Ammon's horn (tissue), 1 donor: ENCODE data around the gene METAP1D.
"Not testable (repeated sequence)": the region's sequence is repeated elsewhere in the genome, so short reads cannot be mapped to it uniquely, and the experiment has no call there.

ENCODE experiments used
- DNase-seq: peaks from one replicate; pipeline ENCODE4 v3.0.0-alpha.2; 2016; ENCODE audit warnings: low spot score

The METAP1D gene

DNA sequence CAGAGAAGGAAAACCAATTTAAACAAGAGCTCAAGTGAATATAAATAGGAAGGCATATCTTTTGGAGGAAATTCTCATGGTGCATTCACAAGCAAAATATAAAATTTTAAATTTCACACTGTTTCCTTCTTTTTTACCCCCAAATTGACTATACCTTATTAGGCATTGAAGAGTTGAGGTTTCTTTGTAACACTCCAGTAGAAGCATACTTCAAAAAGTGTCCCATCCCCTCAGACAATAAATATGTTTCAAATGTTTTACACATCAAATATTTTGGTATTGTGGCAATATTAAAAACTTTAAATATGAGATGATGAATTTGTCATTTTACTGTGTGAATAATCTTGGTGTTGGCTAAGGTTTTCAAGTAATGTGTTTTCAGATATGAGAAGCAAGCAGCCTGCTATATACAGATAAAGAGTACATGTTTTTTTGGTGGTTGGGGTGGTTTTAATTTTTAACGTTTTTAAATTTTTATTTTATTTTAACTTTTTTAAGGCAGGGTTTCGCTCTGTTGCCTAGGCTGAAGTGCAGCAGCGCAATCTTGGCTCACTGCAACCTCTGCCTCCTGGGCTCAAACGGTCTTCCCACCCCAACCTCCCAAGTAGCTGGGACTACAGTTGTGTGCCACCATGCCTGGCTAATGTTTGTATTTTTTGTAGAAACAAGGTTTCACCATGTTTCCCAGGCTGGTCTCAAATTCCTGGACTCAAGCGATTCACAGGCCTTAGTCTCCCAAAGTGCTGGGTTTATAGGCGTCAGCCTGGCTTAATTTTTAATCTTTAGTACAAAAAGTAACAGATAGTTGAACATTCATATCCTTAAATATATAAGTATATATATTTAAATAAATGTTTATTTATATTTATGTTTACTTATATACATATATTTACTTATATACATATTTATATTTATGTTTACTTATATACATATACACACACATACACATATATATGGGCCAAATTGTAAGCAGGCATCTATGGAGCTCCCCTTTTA is 49.1 kb downstream of the METAP1D start:
- no peak for DNase-seq

GRCh38 chr2:172049567-172050120 is 49.9 kb downstream of the METAP1D start:
- DNase-seq, result no peak

- DNase-seq, result no peak
Observed at GRCh38 chr2:172050479-172051125, 50.8 kb downstream of the METAP1D start.

- no peak for DNase-seq
Observed at GRCh38 chr2:172052000-172052983, 52.5 kb downstream of the METAP1D start.

- no peak for DNase-seq
Observed at GRCh38 chr2:172053486-172053885, 53.7 kb downstream of the METAP1D start.

DNA sequence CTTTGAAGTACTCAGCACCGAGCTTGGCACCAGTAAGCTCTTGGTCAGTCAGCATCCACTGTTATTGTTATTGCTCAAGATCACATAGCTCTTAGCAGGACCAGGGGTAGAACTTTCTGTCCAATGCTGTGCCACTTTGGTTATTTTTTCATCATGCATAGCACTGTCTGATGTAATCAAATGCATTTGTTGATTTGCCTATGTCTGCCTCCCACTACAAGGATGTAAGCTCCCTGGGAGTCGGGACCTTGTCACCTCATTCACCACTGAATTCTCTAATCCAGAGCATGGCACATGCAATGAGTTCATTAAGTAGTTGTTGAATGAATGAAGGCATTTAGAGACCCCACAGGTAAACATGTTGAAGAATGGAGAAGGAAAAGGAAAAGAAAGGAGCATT is 56.5 kb downstream of the METAP1D start:
- DNase-seq, result no peak

- no peak for DNase-seq
Observed at GRCh38 chr2:172058660-172059059, 58.9 kb downstream of the METAP1D start.

DNA sequence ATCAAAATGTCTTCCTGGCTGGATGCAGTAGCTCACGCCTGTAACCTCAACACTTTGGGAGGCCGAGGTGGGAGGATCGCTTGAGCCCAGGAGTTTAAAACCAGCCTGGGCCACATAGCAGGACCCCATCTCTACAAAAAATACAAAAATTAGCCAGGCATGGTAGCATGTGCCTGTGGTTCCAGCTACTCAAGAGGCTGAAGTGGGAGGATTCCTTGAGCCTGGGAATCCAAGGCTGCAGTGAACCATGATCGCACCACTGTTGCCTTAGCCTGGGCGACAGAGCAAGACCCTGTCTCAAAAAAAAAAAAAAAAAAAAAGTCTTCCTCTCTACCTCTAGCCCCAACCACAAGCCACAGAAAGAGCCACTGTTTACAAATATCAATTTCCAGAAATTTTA is 60.4 kb downstream of the METAP1D start:
- DNase-seq, result not testable (repeated sequence)

DNA sequence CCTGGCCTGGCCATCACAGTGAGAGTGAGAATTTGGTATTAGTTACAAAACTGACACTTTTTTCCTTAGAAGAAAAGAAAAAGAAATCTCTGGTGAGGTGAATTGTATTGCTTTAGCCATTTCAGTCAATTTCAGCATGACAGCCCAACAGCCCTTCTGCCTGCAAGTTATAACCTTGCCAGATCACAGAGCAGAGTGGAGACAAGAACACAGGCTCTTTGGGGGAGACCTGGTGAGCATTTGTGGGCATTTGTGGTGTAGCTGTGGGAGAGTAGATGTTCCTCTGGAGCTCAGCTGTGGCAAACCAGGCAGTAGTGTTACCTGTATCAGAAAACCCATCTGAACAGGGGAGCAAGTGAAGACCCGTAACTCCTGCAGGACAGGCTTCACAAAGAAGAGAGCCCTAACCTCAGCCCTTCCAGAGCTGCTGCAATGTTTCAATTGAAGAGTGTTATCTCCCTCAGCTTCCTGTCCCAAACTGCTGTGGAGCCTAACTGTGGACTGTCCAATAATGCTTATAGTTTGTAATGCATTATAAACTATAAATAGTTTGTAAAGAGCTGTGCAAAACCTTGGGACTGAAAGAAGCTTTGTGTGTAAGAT is 62.8 kb downstream of the METAP1D start:
- no peak for DNase-seq

- DNase-seq, result no peak
Observed at GRCh38 chr2:172063446-172063845, 63.7 kb downstream of the METAP1D start.

GRCh38 chr2:172065111-172065510 is 65.4 kb downstream of the METAP1D start:
- no peak for DNase-seq

DNA sequence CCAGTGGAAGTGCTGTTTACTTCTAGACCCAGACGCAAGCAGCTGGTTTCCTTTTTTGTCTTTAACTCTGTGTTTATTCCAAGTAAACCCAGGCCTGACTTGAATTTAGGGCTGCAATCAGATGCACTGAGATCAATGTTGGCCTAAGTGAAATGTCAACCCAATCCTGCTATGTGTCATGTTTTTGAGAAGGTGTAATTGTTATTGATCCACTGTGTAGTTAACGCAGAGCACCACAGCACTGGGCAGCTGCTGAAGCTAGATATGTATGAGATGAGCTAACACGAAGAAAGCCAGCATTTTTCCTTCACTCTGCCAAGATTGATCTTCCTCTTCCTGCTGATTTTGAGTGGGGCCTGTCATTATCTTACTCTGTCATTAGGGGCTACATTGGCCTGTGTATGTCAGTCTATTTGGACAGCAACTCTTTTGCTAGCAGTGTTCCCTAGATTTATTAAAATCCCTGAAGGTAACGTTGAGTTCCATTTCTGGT is 66.7 kb downstream of the METAP1D start:
- DNase-seq, result no peak

- DNase-seq, result not testable (repeated sequence)
Observed at GRCh38 chr2:172067905-172068304, 68.2 kb downstream of the METAP1D start.

- no peak for DNase-seq
Observed at GRCh38 chr2:172070936-172071335, 71.2 kb downstream of the METAP1D start.

GRCh38 chr2:172072303-172072702 is 72.5 kb downstream of the METAP1D start:
- DNase-seq, result no peak

DNA sequence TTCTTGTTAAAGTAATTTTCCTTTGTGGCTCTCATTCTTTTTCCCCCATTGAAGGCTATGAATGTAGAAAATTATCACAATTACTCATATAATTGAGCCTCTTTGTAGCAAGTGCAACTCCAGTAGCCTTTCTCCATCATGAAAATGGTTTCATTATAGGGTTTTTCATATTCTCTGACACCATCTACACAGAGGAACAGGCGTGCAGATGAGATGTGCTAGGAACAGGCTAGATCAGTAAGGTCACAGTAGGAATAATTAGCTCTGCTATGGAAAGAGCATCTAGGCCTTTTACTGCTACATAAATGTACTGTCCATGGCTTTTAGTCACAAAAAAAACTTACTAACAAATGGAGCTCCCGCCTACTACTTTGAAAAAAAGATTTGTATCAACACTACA is 73.0 kb downstream of the METAP1D start:
- no peak for DNase-seq

DNA sequence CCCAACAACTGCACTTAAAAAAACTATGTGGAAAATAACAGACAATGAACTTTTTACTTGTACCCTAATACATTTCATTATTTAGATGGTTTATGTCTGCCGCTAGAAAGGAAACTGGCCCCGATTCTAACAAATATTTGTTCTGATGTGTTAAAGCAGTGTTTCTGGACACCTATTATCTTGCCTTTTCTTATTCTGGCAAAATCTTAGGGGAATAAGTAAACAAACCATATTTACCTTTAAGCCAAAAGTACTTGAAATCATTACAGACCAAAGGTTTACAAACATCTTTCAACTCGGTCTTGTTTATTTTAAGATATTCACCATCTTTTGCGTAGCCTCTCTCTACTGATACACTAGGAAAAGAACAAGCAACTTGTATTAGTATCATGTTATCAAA is 73.8 kb downstream of the METAP1D start:
- no peak for DNase-seq

DNA sequence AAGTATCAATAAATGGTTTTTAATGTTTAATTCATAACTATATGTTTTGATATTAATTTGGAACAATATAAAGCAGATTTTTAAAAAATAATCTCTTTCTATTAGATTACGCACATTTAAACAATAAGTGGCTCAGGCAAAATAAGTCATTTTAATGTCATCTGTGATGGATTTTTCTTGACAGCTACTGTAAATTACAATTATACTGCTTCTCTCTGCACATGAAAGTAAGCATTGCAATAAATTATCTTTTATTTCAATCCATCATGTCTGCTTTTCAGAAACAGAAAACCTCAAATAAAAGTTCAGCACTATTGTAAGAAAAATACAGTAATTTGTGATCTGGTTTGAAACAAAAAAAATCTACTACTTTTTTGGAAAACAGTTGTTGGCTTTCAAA is 74.5 kb downstream of the METAP1D start:
- DNase-seq, result no peak

DNA sequence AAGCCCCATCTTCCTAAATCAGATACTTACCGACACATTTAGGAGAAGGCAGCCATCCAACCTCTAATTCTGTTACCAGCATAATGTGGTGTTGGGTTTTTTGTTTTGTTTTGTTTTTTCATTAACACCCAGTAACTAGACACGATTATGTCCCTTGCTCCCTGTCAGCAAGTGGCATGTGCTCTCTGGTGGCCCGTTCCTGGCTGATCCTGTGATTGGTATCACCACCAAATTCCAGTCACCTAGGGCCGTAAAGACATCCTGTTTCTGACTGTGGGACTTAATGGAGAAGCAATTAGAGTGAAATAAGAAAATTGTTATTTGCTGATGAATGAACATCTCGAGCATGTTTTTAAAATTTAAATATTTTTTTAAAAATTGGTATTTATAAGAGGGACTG is 79.7 kb downstream of the METAP1D start:
- DNase-seq, result no peak

- no peak for DNase-seq
Observed at GRCh38 chr2:172079838-172080640, 80.3 kb downstream of the METAP1D start.
